GM10847 (cell line): ENCODE data around the gene NKG7.

Experiments
- POLR2A ChIP-seq: IDR thresholded peaks from 2 replicates; pipeline ENCODE4 v1.6.1; 2011; ENCODE audit not compliant: insufficient read length; ENCODE audit errors: extremely low read depth

Gene NKG7

DNA sequence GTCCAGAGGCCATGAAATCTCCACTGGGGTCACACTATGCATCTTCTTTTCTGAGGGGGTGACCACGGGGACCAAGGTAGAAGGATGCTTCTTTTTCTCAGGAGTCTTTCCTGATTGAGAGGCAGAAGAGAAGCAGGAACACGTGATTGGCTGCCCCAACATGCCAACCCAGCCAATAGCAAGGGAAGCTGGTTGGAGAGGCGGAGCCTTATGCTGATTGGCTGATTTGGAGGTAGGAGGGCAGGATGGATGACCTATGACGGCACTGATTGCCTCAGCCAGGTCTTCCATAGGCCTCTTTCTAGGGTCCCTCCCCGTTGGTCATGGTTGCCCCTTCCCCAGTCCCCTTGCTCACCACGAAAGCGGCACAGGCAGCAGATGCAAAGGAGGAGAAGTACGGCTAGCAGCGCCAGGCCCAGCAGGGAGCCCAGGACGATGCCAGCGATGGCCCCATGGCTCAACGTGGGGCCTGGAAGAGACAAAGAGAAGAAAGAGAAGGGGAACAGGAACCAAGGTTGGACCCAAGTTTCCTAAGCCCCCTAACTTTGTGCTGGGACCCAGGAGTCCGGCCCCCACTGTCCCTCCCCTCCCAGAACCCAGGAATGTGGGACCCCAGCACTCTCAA is 38.5 kb downstream of the NKG7 start:
- no peak for TF ChIP-seq POLR2A

DNA sequence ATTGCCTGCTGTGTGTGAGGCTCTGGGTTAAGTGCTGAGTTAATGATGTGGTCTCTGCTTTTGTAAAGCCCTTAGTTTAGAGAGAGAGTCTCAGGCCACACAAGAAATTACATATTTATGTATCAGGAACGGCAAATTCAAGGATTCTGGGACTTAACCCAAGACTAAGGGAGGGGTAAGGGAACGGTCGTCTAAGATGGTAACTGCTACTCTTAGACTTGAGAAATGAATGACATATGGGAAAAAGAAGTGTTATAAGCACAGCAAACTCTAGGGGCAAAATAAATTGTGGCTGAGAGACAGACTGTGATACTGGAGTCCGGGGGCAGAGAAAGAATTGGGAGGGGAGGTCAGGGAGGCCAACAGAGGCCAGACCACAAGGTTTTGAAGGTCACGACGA is 40.7 kb downstream of the NKG7 start:
- no peak for TF ChIP-seq POLR2A

DNA sequence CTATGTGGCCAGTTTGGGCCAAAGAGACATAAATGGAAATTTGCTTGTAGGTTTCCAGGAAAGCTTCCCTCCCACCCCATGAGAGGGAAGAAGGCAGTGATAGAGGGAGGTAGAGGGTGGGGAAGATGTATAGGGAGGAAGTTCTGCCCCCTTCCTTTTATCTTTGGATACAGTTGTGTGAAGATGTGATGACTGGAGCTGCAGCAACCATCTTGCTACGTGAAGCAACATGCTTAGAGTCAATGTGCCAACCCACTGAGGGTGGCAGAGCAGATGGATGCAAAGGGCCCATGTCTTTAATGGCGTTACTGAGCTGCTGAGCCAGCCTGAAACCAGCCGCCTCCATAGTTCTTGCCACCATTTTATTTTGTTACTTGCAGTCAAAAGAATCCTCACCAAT is 41.3 kb downstream of the NKG7 start:
- no peak for TF ChIP-seq POLR2A

DNA sequence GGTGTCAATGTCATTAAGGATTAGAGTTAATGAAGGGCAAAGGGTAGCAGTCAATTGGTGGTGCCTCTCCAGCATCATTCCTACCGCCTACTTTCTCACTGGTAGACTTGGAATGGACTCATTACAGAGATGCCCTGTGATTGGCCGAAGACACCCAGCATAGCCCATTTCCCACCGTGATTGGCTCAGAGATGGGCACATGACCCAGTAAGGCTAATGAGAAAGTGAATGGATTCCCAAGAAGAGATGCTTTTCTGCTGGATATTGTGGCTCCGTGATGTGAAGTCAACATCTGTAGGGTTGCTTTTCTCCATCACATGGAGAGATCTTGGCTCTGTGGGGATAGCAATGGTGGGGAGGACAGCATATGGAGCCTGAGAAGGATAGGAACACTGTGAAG is 42.1 kb downstream of the NKG7 start:
- no peak for TF ChIP-seq POLR2A

DNA sequence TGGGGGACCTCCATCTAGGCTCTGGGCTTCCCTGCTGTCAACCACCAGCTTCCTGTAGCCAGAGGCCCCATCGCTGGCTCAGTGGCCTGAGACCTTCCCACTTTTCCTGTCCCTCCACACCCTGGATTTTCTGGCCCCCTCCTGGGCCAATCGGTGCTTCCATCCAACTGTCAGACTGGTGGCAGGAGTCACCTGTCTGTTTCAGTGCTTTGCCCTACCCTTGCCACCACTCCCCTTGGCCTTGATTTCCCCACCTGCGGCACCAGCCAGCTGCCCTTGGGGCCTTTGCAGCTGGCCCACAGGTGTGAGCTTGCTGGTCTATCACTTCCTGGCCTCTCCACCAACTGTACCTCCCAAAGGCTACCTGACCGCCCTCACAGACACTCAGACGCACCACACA is 43.0 kb downstream of the NKG7 start:
- no peak for TF ChIP-seq POLR2A

DNA sequence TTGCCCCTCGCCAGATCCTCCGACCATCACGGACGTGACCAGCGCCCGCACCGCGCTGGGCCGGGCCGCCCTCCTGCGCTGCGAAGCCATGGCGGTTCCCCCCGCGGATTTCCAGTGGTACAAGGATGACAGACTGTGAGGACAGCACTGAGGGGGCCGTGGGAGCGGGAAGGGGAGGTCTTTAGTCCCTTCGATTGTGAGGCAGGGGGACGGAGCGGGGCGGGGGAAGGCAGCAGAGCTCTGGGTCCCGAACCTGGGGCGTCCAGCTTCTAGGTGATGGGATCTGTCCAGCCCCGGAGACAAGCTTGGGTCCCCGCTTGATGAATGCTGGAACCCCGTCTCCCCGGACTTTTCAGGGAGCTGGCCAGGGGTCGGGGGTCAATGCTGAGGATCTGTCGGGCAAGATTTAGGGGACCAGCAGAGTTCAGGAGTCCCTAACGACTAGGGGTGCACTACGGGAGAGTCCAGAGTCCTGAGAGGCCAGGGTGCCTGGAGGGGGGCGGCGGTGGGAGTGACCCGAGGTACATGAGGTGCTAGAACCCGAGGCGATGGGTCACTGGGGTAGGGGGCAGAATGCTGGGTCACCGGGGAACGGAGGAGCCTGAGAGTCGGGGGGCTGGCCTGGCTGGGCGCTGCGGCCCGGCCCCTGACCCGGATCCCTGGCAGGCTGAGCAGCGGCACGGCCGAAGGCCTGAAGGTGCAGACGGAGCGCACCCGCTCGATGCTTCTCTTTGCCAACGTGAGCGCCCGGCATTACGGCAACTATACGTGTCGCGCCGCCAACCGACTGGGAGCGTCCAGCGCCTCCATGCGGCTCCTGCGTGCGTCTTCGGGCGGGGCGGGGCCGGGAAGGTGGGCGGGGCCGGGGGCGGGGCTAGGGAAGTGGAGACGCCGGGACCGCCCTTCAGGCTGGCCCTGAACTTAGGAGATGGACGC is 45.1 kb downstream of the NKG7 start:
- TF ChIP-seq POLR2A: no peak

DNA sequence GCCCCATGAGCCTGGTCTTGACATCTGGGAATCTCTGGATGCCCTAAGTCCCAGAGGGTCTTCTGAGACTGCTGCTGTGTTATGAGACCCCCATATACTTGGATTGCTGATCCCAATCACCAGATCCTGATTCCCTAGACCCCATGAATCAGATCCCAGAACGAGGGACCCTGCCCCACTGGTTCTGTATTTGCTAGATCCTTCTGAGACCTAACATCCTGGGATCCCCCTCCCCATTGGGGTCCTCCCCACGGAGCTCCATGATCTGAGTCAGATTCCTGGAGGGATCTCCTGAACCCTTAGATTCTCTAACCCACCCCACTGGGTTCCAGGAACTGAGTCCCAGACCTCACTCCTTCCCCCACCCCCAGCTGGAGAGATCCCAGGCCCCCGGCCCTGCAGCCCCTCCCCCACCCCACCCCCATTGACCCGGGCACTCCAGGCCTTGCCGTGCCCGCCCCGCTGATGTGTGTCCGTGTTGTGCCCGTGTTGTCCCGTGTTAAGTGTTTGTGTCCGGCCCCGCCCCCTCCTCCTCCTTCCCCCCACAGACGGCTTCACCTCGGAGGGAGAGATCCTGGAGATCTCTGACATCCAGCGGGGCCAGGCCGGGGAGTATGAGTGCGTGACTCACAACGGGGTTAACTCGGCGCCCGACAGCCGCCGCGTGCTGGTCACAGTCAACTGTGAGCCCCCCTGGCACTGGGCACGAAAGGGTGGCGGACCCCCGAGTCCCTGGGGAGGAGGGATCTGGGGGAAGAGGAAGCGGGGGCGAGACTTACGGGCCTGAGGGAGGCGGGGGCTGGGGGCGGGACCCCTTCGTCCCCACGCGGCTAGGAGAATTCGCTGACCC is 46.0 kb downstream of the NKG7 start:
- no peak for TF ChIP-seq POLR2A

DNA sequence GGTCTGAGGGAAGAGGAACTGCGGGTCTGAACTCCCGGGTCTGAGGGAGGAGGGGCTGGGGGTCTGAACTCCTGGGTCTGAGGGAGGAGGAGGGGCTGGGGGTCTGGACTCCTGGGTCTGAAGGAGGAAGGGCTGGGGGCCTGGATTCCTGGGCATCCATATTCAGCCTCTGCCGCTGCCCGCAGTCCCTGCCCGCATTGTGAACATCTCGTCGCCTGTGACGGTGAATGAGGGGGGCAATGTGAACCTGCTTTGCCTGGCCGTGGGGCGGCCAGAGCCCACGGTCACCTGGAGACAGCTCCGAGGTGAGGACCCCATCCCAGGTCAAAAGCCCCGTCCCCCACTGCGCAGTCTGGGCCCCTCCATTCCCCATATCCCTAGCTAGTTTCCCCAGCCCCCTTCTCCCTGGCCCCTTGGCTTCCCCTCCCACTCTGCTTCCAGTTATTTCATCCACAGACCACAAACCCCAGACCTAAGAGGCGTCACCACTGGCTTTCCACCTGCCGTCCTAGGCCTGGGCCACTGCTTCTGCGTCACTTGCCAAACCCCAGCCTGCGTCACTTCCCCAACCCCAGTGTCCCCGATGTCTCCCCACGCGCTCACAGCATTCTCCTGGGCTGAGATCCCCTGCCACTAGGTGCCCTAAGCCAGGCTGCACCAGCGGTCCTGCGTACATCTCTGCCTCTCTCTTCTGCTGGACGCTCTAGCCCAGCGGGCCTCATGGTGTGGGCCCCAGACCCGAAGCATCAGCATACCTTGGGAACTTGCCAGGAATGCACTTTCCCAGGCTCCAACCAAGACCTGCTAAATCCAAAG is 47.1 kb downstream of the NKG7 start:
- TF ChIP-seq POLR2A: no peak

DNA sequence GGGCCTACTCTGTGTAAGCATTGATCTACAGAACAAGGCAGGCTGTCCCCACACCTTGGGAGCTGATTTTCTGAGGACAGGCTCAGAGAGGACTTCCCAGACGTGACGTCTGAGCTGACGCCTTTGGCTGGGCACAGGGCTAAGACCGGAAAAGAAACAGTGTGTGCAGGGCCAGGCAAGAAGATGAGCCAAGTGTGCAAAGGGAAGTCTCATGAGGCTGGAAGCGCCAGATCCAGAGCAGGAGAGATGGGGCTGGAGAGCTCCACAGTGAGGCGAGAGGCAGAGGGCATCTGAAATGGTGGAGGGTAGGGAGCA is 48.3 kb downstream of the NKG7 start:
- no peak for TF ChIP-seq POLR2A

DNA sequence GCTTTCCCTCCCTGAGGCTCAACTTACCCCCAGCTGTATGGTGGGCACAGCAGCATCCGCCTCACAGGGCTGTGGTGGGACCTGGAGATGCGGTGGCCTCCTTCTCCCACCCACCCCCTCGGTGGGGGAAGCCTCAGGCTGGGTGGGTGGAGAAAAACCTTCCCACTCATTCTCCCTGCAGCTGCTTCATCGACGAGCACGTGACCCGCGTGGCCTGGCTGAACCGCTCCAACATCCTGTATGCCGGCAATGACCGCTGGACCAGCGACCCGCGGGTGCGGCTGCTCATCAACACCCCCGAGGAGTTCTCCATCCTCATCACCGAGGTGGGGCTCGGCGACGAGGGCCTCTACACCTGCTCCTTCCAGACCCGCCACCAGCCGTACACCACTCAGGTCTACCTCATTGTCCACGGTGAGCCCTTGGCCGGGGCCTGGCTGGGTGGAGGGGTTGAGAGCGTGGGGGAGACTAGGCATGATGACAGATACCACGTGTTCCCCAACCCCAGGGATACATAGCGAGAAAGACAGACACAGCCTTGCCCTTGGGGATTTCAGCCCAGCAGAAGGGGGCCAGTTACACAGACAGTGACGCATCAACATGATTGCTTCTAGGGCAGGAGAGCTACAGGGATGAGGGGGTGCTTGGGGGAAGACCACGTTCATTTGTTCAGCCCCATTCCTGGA is 48.8 kb downstream of the NKG7 start:
- no peak for TF ChIP-seq POLR2A

DNA sequence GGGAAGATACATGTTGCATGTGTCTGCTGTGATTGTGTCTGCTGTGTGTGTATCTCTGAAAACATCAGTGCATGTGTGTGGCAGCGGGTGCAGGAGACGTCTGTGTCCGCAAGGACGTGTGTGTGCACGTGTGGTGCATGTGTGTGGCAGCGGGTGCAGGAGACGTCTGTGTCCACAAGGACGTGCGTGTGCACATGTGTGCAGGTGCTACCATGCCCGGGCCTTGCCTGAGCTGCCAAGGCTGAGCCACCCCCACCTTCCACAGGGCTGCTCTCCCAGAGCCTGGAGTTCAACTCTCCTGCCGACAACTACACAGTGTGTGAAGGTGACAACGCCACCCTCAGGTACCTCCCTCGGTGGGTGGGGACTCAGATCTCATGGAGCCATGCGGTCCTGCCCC is 50.7 kb downstream of the NKG7 start:
- no peak for TF ChIP-seq POLR2A
